ENCODE results near the gene ANKRD28. TPM values are rescaled to one million over a fixed set of nuclear protein-coding genes. Genes with fewer than 3 reads are reported as not detected.

ANKRD28 gene
- total and polyA plus RNA-seq, 2 experiments from 2014 or later, result 15.2 to 61.3 TPM

DNA sequence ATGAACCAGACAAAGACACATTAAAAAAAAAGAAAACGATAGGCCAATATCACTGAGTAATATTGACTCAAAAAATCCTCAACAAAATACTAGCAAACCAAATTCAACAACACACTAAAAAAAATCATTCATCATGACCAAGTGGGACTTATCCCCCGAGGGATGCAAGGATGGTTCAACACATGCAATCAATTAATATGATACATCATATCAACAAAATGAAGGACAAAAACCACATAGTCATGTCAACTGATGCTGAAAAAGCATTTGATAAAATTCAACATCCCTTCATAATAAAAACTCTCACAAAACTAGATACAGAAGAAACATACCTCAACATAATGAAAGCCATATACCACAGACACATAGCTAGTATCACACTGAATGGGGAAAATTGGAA is 41.8 kb upstream of the ANKRD28 start (continued):
- TF ChIP-seq, protein P1, sequence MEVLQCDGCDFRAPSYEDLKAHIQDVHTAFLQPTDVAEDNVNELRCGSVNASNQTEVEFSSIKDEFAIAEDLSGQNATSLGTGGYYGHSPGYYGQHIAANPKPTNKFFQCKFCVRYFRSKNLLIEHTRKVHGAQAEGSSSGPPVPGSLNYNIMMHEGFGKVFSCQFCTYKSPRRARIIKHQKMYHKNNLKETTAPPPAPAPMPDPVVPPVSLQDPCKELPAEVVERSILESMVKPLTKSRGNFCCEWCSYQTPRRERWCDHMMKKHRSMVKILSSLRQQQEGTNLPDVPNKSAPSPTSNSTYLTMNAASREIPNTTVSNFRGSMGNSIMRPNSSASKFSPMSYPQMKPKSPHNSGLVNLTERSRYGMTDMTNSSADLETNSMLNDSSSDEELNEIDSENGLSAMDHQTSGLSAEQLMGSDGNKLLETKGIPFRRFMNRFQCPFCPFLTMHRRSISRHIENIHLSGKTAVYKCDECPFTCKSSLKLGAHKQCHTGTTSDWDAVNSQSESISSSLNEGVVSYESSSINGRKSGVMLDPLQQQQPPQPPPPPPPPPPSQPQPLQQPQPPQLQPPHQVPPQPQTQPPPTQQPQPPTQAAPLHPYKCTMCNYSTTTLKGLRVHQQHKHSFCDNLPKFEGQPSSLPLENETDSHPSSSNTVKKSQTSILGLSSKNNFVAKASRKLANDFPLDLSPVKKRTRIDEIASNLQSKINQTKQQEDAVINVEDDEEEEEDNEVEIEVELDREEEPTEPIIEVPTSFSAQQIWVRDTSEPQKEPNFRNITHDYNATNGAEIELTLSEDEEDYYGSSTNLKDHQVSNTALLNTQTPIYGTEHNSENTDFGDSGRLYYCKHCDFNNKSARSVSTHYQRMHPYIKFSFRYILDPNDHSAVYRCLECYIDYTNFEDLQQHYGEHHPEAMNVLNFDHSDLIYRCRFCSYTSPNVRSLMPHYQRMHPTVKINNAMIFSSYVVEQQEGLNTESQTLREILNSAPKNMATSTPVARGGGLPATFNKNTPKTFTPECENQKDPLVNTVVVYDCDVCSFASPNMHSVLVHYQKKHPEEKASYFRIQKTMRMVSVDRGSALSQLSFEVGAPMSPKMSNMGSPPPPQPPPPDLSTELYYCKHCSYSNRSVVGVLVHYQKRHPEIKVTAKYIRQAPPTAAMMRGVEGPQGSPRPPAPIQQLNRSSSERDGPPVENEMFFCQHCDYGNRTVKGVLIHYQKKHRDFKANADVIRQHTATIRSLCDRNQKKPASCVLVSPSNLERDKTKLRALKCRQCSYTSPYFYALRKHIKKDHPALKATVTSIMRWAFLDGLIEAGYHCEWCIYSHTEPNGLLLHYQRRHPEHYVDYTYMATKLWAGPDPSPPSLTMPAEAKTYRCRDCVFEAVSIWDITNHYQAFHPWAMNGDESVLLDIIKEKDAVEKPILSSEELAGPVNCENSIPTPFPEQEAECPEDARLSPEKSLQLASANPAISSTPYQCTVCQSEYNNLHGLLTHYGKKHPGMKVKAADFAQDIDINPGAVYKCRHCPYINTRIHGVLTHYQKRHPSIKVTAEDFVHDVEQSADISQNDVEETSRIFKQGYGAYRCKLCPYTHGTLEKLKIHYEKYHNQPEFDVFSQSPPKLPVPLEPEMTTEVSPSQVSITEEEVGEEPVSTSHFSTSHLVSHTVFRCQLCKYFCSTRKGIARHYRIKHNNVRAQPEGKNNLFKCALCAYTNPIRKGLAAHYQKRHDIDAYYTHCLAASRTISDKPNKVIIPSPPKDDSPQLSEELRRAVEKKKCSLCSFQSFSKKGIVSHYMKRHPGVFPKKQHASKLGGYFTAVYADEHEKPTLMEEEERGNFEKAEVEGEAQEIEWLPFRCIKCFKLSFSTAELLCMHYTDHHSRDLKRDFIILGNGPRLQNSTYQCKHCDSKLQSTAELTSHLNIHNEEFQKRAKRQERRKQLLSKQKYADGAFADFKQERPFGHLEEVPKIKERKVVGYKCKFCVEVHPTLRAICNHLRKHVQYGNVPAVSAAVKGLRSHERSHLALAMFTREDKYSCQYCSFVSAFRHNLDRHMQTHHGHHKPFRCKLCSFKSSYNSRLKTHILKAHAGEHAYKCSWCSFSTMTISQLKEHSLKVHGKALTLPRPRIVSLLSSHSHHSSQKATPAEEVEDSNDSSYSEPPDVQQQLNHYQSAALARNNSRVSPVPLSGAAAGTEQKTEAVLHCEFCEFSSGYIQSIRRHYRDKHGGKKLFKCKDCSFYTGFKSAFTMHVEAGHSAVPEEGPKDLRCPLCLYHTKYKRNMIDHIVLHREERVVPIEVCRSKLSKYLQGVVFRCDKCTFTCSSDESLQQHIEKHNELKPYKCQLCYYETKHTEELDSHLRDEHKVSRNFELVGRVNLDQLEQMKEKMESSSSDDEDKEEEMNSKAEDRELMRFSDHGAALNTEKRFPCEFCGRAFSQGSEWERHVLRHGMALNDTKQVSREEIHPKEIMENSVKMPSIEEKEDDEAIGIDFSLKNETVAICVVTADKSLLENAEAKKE (CRISPR knock-in tag; IDR thresholded peaks at IDR 0.05), result no peak
- TF ChIP-seq POLR2AphosphoS5 (IDR thresholded peaks at IDR 0.05; ENCODE audit: low read depth), result no peak
- no peak for TF ChIP-seq STAT1 (IDR thresholded peaks at IDR 0.05; ENCODE audit: unreplicated experiment)
- TF ChIP-seq CREB1 (CRISPR knock-in tag; IDR thresholded peaks at IDR 0.05; ENCODE audit: low read depth), result no peak
- no peak for TF ChIP-seq ZNF331 (CRISPR knock-in tag; IDR thresholded peaks at IDR 0.05; ENCODE audit: low read depth)
- TF ChIP-seq, protein P2, sequence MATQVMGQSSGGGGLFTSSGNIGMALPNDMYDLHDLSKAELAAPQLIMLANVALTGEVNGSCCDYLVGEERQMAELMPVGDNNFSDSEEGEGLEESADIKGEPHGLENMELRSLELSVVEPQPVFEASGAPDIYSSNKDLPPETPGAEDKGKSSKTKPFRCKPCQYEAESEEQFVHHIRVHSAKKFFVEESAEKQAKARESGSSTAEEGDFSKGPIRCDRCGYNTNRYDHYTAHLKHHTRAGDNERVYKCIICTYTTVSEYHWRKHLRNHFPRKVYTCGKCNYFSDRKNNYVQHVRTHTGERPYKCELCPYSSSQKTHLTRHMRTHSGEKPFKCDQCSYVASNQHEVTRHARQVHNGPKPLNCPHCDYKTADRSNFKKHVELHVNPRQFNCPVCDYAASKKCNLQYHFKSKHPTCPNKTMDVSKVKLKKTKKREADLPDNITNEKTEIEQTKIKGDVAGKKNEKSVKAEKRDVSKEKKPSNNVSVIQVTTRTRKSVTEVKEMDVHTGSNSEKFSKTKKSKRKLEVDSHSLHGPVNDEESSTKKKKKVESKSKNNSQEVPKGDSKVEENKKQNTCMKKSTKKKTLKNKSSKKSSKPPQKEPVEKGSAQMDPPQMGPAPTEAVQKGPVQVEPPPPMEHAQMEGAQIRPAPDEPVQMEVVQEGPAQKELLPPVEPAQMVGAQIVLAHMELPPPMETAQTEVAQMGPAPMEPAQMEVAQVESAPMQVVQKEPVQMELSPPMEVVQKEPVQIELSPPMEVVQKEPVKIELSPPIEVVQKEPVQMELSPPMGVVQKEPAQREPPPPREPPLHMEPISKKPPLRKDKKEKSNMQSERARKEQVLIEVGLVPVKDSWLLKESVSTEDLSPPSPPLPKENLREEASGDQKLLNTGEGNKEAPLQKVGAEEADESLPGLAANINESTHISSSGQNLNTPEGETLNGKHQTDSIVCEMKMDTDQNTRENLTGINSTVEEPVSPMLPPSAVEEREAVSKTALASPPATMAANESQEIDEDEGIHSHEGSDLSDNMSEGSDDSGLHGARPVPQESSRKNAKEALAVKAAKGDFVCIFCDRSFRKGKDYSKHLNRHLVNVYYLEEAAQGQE (IDR thresholded peaks at IDR 0.05; ENCODE audit: unreplicated experiment), result no peak
- no peak for TF ChIP-seq NANOG (IDR thresholded peaks at IDR 0.05; ENCODE audit: borderline replicate concordance)
- TF ChIP-seq EZH2phosphoT487 (IDR thresholded peaks at IDR 0.05; ENCODE audit: unreplicated experiment), result no peak
- no peak for TF ChIP-seq EZH2 (IDR thresholded peaks at IDR 0.05; ENCODE audit: low read depth, unreplicated experiment)
- no peak for TF ChIP-seq JUNB (IDR thresholded peaks at IDR 0.05; ENCODE audit: unreplicated experiment)
- TF ChIP-seq ZNF114 (CRISPR knock-in tag; IDR thresholded peaks at IDR 0.05), result no peak
